Astrocyte of the cerebellum (primary cell): ENCODE data around the gene ZNF705A.
A peak's percentile ranks its signal among the peaks of the same experiment; 100 is the strongest.
"Not testable (repeated sequence)": the region's sequence is repeated elsewhere in the genome, so short reads cannot be mapped to it uniquely, and the experiment has no call there.

Source experiments
- DNase-seq: peaks from one replicate; pipeline ENCODE4 v3.0.0-alpha.2; 2011; ENCODE audit warnings: low read depth
- H3K4me3 ChIP-seq: 2 replicates; pipeline ENCODE4 v1.5.1; 2011; ENCODE audit warnings: mild to moderate bottlenecking, low read depth, low read length, moderate library complexity
- in situ Hi-C: cut with HindIII; loops from 2 replicates; pipeline ENCODE4 v1.10.0; 2017; ENCODE audit warnings: low sequenced_read_pairs
- TF ChIP-seq, protein P1 (sequence below): IDR thresholded peaks from 2 replicates; pipeline ENCODE4 v1.5.1; 2012; ENCODE audit warnings: low read length, low read depth, moderate library complexity, mild to moderate bottlenecking; ENCODE audit errors: missing control alignments

ZNF705A gene

DNA sequence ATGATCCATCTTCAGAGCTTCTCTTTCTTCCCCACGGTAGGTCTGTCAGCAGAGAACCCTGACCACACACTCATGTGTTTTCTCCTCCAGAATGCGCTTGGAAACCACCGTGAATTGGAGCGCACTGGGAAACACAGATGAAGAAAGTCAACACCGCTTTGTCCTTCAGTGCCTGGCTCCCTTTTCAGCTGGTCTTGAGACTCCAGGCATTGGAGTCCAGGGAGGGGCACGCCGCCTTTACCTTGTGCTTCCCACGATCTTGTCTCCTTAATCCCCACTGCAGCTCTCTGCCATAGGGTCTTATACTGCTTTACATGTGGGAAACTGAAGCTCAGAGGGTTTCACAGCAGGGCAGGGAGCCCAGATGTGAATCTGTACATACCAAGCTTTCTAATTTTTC, 69.5 kb downstream of the ZNF705A start:
- H3K4me3 ChIP-seq = no peak overlapping the region
- in situ Hi-C loops = no loop called here
- DNase-seq = no peak
- TF ChIP-seq, protein P1, sequence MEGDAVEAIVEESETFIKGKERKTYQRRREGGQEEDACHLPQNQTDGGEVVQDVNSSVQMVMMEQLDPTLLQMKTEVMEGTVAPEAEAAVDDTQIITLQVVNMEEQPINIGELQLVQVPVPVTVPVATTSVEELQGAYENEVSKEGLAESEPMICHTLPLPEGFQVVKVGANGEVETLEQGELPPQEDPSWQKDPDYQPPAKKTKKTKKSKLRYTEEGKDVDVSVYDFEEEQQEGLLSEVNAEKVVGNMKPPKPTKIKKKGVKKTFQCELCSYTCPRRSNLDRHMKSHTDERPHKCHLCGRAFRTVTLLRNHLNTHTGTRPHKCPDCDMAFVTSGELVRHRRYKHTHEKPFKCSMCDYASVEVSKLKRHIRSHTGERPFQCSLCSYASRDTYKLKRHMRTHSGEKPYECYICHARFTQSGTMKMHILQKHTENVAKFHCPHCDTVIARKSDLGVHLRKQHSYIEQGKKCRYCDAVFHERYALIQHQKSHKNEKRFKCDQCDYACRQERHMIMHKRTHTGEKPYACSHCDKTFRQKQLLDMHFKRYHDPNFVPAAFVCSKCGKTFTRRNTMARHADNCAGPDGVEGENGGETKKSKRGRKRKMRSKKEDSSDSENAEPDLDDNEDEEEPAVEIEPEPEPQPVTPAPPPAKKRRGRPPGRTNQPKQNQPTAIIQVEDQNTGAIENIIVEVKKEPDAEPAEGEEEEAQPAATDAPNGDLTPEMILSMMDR = no peak

DNA sequence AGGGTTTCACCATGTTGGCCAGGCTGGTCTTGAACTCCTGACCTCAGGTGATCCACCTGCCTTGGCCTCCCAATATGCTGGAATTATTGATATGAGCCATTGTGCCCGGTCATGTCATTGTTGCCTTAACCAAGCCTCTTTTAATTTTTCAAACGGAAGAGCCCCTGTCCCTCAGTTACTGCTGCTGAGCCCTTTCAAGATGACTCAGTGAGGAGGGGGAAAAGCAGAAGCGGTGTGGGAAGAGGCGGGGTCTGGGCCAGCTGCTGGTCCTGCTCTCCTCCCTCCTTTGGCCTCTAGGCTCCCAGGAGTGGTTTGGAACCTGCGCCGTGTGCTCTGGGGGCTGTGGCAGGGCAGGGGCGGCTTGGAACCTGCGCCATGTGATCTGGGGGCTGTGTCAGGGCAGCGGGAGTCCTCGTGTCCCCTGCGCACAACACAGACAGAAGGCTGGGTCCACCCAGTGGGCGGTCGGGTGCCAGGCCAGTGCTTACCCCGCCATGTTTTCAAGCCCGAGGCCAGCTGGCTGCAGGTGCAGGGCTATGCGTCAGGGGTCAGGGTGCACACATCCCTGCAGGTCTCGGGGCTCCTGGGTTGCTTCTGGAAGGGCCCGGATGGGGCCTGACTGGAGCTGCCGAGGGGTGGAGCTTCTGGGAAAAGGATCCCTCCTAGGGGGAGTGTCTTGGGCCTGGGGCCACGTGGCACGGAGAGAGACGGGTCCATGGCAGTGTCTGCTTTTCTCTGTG, 70.3 kb downstream of the ZNF705A start, which contains the start of gene FAM90A1:
FAM90A1 (minus strand) TSS at position 627 of the 740 bp plus-strand sequence. CDS start 2,786 bp downstream, outside the sequence.
- in situ Hi-C loops, DNase-seq: not testable (repeated sequence)
- peak within 1 kb of the TSS; percentile 32 for H3K4me3 ChIP-seq

DNA sequence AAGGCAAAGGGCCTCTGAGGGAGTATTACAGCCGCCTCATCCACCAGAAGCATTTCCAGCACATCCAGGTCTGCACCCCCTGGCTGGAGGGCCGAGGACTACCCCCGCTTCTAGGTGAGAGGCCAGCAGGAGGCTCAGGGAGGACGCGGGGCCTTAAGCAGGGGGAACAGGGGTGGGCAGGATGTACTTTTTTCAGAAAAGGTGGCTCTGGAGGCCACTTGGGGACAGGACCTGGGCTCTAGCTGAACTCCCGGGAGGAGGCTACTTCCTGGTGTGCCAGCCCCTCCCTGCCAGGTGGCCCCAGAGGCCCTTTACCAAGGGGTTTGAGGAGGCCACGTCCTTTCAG, 70.9 kb downstream of the ZNF705A start:
- H3K4me3 ChIP-seq = peak overlapping the region; percentile 32
- DNase-seq, in situ Hi-C loops: not testable (repeated sequence)

DNA sequence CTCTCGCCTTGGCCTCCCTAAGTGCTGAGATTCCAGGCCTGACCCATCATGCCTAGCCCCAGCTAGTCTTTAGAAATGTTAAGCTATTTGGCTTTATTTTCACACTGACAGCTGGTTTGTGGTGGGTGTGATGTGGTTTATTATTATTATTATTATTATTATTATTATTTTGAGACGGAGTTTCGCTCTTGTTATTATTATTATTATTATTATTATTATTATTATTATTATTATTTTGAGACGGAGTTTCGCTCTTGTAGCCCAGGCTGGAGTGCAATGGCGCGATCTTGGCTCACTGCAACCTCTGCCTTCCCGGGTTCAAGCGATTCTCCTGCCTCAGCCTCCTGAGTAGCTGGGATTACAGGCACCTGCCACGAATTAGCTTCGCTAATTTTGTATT, 71.8 kb downstream of the ZNF705A start:
- H3K4me3 ChIP-seq, DNase-seq: not testable (repeated sequence)

DNA sequence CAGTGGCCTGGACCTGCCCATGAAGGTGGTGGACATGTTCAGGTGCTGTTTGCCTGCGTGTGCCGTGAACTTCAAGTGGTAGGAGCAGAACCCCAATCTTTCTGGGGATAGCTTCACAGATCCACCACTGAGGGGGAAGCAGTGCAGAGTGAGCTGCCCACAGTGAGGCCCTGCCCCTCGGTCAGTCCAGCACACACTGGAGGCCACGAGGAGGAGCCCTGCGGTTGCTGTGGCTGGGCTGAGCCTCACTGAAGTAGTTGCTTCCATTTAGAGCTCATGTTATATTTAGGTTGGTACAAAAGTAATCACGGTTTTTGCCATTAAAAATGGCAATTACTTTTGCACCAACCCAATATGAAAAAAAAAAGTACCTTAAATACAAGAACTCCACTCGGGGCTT, 72.7 kb downstream of the ZNF705A start:
- DNase-seq, in situ Hi-C loops, H3K4me3 ChIP-seq: not testable (repeated sequence)

More for the DNA sequence above, 71.8 kb downstream of the ZNF705A start:
- in situ Hi-C loops = not testable (repeated sequence)
